Stimulated activated CD4-positive, alpha-beta T cell treated with anti-CD3 and anti-CD28 coated beads, Interleukin-15, amount 100 ng/mL, for 48 hours (primary cell): ENCODE measurements around the gene HOXA11.

Source experiments
- DNase-seq, 2 donors: peaks; one replicate each; pipeline ENCODE4 v3.0.0-alpha.2; 2020; ENCODE audit warnings: low read depth in 2 of 2

The HOXA11 gene

GRCh38 chr7:27192546-27193334, 7.7 kb upstream of the HOXA11 start:
- DNase-seq = no peak

GRCh38 chr7:27191833-27192545, 7.0 kb upstream of the HOXA11 start:
- no peak for DNase-seq

- DNase-seq = no peak
Observed at GRCh38 chr7:27191161-27191731, 6.2 kb upstream of the HOXA11 start.

GRCh38 chr7:27189997-27190748, 5.1 kb upstream of the HOXA11 start:
- no peak for DNase-seq

- no peak for DNase-seq
Observed at GRCh38 chr7:27189295-27189996, 4.4 kb upstream of the HOXA11 start.

GRCh38 chr7:27188386-27189294, 3.6 kb upstream of the HOXA11 start:
- no peak for DNase-seq

- DNase-seq = no peak
Observed at GRCh38 chr7:27187475-27188385, 2.7 kb upstream of the HOXA11 start.

GRCh38 chr7:27186668-27187474, 1.8 kb upstream of the HOXA11 start:
- no peak for DNase-seq

GRCh38 chr7:27185854-27186667, 1.0 kb upstream of the HOXA11 start:
- no peak for DNase-seq

- no peak for DNase-seq
Observed at GRCh38 chr7:27184337-27185012, 557 bp downstream of the HOXA11 start.

GRCh38 chr7:27183682-27184336, 1.2 kb downstream of the HOXA11 start:
- no peak for DNase-seq

GRCh38 chr7:27182861-27183681, 2.0 kb downstream of the HOXA11 start:
- DNase-seq = no peak

- no peak for DNase-seq
Observed at GRCh38 chr7:27182285-27182841, 2.7 kb downstream of the HOXA11 start.

- no peak for DNase-seq
Observed at GRCh38 chr7:27181795-27182275, 3.2 kb downstream of the HOXA11 start.
